Osteoblast (primary cell): ENCODE measurements around the gene ATXN7. TPM values are rescaled to one million over a fixed set of nuclear protein-coding genes. Genes with fewer than 3 reads are reported as not detected.

Experiments
- DNase-seq: peaks from one replicate; pipeline ENCODE4 v3.0.0; 2011; ENCODE audit warnings: low spot score, mixed read lengths; ENCODE audit not compliant: insufficient read length; ENCODE audit errors: missing footprints
- H2AFZ ChIP-seq: 2 replicates; pipeline ENCODE4 v1.6.0; 2011; ENCODE audit warnings: mild to moderate bottlenecking, low read length
- H3K27ac ChIP-seq: 2 replicates; pipeline ENCODE4 v1.5.1; 2011; ENCODE audit warnings: mild to moderate bottlenecking, low read depth, low read length, moderate library complexity
- H3K27me3 ChIP-seq: 2 replicates; pipeline ENCODE4 v1.6.0; 2012; ENCODE audit warnings: mild to moderate bottlenecking, control low read depth, inconsistent platforms, low read length, moderate library complexity; ENCODE audit not compliant: insufficient read depth
- H3K36me3 ChIP-seq: 2 replicates; pipeline ENCODE4 v1.5.1; 2011; ENCODE audit warnings: mild to moderate bottlenecking, low read length, control low read depth, moderate library complexity; ENCODE audit not compliant: insufficient read depth
- H3K4me1 ChIP-seq: 2 replicates; pipeline ENCODE4 v1.5.1; 2011; ENCODE audit warnings: mild to moderate bottlenecking, low read length, control low read depth, moderate library complexity; ENCODE audit not compliant: insufficient read depth
- H3K4me2 ChIP-seq: 2 replicates; pipeline ENCODE4 v1.6.0; 2011; ENCODE audit warnings: mild to moderate bottlenecking, low read length; ENCODE audit not compliant: insufficient read depth
- H3K4me3 ChIP-seq: fragments of 200-600 bp; sonication (generic); 3 replicates; pipeline ENCODE4 v1.5.1; 2012; ENCODE audit warnings: mild to moderate bottlenecking, low read length, inconsistent platforms; ENCODE audit not compliant: insufficient read depth
- H3K79me2 ChIP-seq: 2 replicates; pipeline ENCODE4 v1.6.0; 2012; ENCODE audit warnings: mild to moderate bottlenecking, low read length, control low read depth, inconsistent platforms; ENCODE audit not compliant: insufficient read depth
- H3K9me3 ChIP-seq: 2 replicates; pipeline ENCODE4 v1.5.1; 2011; ENCODE audit warnings: low read depth, low read length, control low read depth
- H4K20me1 ChIP-seq: 2 replicates; pipeline ENCODE4 v1.6.0; 2012; ENCODE audit warnings: mild to moderate bottlenecking, low read length, control low read depth; ENCODE audit not compliant: insufficient read depth
- total RNA-seq: library from RNA; depleted of rRNA; stranded (reverse); fragments of >200 nt; gene quantifications from 2 replicates; pipeline ENCODE4 v1.2.3, GENCODE V29; 2012
- TF ChIP-seq, protein P1 (sequence below): IDR thresholded peaks from 2 replicates; pipeline ENCODE4 v1.5.1; 2011; ENCODE audit warnings: mild to moderate bottlenecking, low read depth, low read length, moderate library complexity; ENCODE audit errors: extremely low read depth

ATXN7 gene
- total RNA-seq, 1 donor, result 17.0 TPM

DNA sequence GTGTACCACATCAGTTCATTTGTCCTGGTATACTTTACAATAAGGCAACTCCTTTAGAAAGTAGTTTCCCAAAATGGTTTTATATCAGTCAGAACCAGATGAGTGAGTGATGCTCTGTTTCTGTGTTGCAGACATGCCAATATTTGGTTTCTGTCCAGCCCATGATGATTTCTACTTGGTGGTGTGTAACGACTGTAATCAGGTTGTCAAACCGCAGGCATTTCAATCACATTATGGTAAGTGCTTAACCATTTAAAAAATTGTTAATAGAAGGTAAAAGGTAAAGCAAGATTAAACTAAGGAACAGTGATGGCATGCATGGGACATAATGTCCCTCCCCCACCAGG lies 88.6 kb downstream of the ATXN7 start:
- TF ChIP-seq, protein P1, sequence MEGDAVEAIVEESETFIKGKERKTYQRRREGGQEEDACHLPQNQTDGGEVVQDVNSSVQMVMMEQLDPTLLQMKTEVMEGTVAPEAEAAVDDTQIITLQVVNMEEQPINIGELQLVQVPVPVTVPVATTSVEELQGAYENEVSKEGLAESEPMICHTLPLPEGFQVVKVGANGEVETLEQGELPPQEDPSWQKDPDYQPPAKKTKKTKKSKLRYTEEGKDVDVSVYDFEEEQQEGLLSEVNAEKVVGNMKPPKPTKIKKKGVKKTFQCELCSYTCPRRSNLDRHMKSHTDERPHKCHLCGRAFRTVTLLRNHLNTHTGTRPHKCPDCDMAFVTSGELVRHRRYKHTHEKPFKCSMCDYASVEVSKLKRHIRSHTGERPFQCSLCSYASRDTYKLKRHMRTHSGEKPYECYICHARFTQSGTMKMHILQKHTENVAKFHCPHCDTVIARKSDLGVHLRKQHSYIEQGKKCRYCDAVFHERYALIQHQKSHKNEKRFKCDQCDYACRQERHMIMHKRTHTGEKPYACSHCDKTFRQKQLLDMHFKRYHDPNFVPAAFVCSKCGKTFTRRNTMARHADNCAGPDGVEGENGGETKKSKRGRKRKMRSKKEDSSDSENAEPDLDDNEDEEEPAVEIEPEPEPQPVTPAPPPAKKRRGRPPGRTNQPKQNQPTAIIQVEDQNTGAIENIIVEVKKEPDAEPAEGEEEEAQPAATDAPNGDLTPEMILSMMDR, result no peak
- Histone ChIP-seq H3K4me2 (no peak overlapping the region), H3K4me1 (peaks cover 20% of the 10 kb centered on the region), H2AFZ (no peak overlapping the region), H3K9me3 (no peaks in the 10 kb centered on the region), H3K36me3 (peaks cover 10% of the 10 kb centered on the region), H3K79me2 (peaks cover 78% of the 10 kb centered on the region), H3K27me3 (no peaks in the 10 kb centered on the region), H4K20me1 (peaks cover 11% of the 10 kb centered on the region), H3K27ac (no peak overlapping the region), H3K4me3 (no peak overlapping the region)
- no peak for DNase-seq

DNA sequence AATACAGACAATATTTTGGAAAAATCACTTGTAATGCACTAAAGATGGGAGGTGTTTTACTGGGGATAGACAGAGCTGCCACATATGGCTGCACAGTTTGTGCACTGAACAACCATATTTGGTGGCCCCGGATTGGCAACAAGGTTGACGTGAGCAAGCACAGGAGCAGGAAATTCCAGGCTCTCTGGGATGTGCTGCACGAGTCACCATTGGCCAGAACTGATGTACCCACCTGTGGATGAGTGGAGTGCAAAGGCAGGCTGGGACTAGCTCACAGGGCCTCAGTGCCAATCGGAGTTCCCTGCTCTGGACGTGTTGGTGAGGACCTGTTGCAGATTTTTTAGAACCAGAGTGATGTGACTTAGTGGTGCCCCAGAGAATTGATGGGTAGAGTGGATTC lies 90.5 kb downstream of the ATXN7 start:
- peaks cover 14% of the 10 kb centered on the region for H3K4me1 ChIP-seq
- DNase-seq, result no peak
- TF ChIP-seq, protein P1, result no peak
- H3K36me3 ChIP-seq, result peaks cover 10% of the 10 kb centered on the region
- H3K9me3 ChIP-seq, result no peaks in the 10 kb centered on the region
- peaks cover 76% of the 10 kb centered on the region for H3K79me2 ChIP-seq
- H2AFZ ChIP-seq, result no peak overlapping the region
- no peak overlapping the region for H3K4me2 ChIP-seq
- H3K27ac ChIP-seq, result no peak overlapping the region
- no peaks in the 10 kb centered on the region for H3K27me3 ChIP-seq
- H4K20me1 ChIP-seq, result peaks cover 9% of the 10 kb centered on the region
- H3K4me3 ChIP-seq, result no peak overlapping the region

DNA sequence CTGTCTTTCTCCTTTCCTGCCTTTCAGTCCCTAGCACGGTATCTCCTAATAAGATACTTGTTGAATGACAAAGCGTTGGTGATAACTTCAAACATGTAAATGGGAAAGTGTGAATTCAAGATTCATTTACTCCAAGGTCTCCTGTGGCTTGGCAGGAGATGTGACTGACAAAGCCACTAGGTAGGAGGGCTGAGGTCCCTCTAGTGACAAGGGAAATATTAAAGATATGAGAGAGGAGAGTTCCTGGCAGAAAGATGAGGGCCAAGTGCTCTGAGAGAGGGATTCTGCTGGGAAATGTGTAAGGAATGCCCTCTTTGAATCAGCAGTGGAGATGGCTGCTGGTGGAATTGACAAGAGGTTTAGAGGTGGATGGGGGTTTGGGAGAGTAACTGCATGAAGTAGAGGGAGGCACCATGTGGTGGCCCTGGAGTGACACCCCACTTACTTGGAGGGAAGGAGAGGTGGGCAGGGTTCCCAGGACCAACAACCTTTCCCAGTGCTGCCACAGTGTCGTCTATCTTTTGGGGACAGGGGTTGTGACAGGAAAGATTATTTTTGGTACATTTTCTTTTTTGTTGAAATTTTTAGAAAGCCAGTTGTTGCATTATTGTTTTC lies 91.5 kb downstream of the ATXN7 start:
- no peak overlapping the region for H3K27ac ChIP-seq
- H3K79me2 ChIP-seq, result peaks cover 73% of the 10 kb centered on the region
- H3K4me2 ChIP-seq, result no peak overlapping the region
- no peak for DNase-seq
- no peaks in the 10 kb centered on the region for H3K27me3 ChIP-seq
- no peak overlapping the region for H3K4me3 ChIP-seq
- TF ChIP-seq, protein P1, result no peak
- H2AFZ ChIP-seq, result no peak overlapping the region
- H4K20me1 ChIP-seq, result peaks cover 14% of the 10 kb centered on the region
- no peaks in the 10 kb centered on the region for H3K9me3 ChIP-seq
- peaks cover 15% of the 10 kb centered on the region for H3K4me1 ChIP-seq
- peaks cover 10% of the 10 kb centered on the region for H3K36me3 ChIP-seq

DNA sequence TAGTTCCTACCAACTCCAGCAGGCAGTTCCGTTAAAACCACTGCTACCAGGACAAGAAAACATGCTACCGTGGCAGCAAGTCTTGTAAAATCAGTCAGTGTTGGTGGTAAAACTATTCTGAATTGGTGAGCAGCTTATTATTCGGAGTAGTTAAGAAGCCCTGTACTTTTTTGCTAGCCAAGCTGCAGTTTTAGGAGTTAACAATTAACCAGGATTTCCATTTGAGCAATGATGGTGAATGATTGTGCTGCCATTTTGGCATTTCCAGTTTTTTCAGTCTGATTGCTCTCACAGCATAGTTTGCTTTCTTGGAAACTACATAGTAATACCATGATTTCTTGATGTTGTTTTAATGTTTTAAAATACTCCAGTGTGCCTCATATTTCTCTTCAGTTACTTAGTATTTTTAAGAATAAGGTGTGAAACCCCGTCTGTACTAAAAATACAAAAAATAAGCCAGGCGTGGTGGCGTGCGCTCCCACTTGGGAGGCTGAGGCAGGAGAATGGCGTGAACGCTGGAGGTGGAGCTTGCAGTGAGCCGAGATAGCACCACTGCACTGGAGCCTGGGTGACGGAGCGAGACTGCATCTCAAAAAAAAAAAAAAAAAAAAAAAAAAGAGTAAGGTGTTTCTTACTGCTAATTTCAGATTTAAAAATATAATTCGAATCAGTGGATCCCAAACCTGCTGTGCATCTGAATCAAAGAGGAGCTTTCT lies 92.3 kb downstream of the ATXN7 start:
- peaks cover 13% of the 10 kb centered on the region for H3K4me1 ChIP-seq
- no peak overlapping the region for H3K4me3 ChIP-seq
- H3K27ac ChIP-seq, result no peak overlapping the region
- H3K79me2 ChIP-seq, result peaks cover 71% of the 10 kb centered on the region
- peaks cover 16% of the 10 kb centered on the region for H4K20me1 ChIP-seq
- H3K9me3 ChIP-seq, result no peaks in the 10 kb centered on the region
- no peak overlapping the region for H2AFZ ChIP-seq
- H3K36me3 ChIP-seq, result peaks cover 10% of the 10 kb centered on the region
- no peak overlapping the region for H3K4me2 ChIP-seq
- no peak for DNase-seq
- no peaks in the 10 kb centered on the region for H3K27me3 ChIP-seq
- TF ChIP-seq, protein P1, result no peak
